DMS79 (cell line): Measurements from ENCODE around the gene TFEC.
"Not testable (repeated sequence)": the region's sequence is repeated elsewhere in the genome, so short reads cannot be mapped to it uniquely, and the experiment has no call there.

ENCODE experiments used
- DNase-seq: peaks from one replicate; lab custom pipeline; 2025; lab: John Stamatoyannopoulos, UW

TFEC gene

GRCh38 chr7:115929736-115930135 lies 100.8 kb downstream of the TFEC start:
- DNase-seq, result not testable (repeated sequence)

- DNase-seq, result no peak
These were observed 106.2 kb downstream of the TFEC start for GRCh38 chr7:115924411-115924810.

GRCh38 chr7:115920367-115920766 lies 110.2 kb downstream of the TFEC start:
- DNase-seq, result no peak

GRCh38 chr7:115914951-115915350 lies 115.6 kb downstream of the TFEC start:
- DNase-seq, result no peak

- DNase-seq, result no peak
These were observed 119.1 kb downstream of the TFEC start for GRCh38 chr7:115911465-115911864.

GRCh38 chr7:115910541-115911164 lies 119.9 kb downstream of the TFEC start:
- DNase-seq, result peak; percentile 7

- no peak for DNase-seq
These were observed 123.8 kb downstream of the TFEC start for GRCh38 chr7:115906731-115907130.

GRCh38 chr7:115889669-115889984 lies 140.9 kb downstream of the TFEC start:
- no peak for DNase-seq

GRCh38 chr7:115888981-115889668 lies 141.4 kb downstream of the TFEC start:
- DNase-seq, result no peak

GRCh38 chr7:115885550-115885949 lies 145.0 kb downstream of the TFEC start:
- no peak for DNase-seq
